HepG2 (cell line): ENCODE data around the gene TRIM25. TPM values are rescaled to one million over a fixed set of nuclear protein-coding genes. Genes with fewer than 3 reads are reported as not detected.

Experiments used
- ATAC-seq: fragments of 200-7000 bp; cut with Tn5 transposase; 3 replicates; pipeline ENCODE4 v1.9.1; 2020; ENCODE audit warnings: mild to moderate bottlenecking, moderate library complexity
- BruUV-seq: library from RNA; stranded (reverse); fragments of 400-500 nt; replicated peaks from 2 replicates; lab custom pipeline; 2021; lab: Mats Ljungman, UMichigan
- CTCF ChIA-PET: fragments of 300-600 bp; formaldehyde crosslinking; extraction: SDS; loops from one replicate; lab custom pipeline; 2021; ENCODE audit warnings: low total read pairs, inconsistent platforms, low intra/inter-chr PET ratio; lab: Yijun Ruan, JAX
- POLR2A ChIA-PET: fragments of 350-600 bp; sonication (Branson Sonifier 250); formaldehyde crosslinking; loops from one replicate; lab custom pipeline; 2020; ENCODE audit warnings: antibody characterized with exemption, inconsistent platforms; lab: Yijun Ruan, JAX
- DNase-seq: peaks from one replicate; pipeline ENCODE4 v3.0.0-alpha.2; 2015; ENCODE audit warnings: low spot score
- FAIRE-seq: peaks from 3 replicates; lab custom pipeline; 2011; peaks lifted over from hg19 to GRCh38; lab: Jason Lieb, UNC
- H2AFZ ChIP-seq: one replicate; pipeline ENCODE4 v1.6.1; 2011; ENCODE audit warnings: low read length, inconsistent platforms
- H3K27ac ChIP-seq: fragments of 300-600 bp; 3 replicates; pipeline ENCODE4 v1.8.0; 2011; ENCODE audit warnings: mixed run types, mild to moderate bottlenecking, mixed read lengths, low read length, inconsistent platforms; ENCODE audit not compliant: insufficient read depth; ENCODE audit errors: extremely low read length
- H3K27me3 ChIP-seq, 2 experiments: fragments of 200-600 bp in 1 of 2; 2 replicates in 1 of 2; 3 replicates in 1 of 2; pipeline versions ENCODE4 v1.6.0 to v1.8.0; 2011; ENCODE audit warnings: low read length in 2 of 2, mild to moderate bottlenecking in 2 of 2, moderate library complexity in 2 of 2, inconsistent platforms in 1 of 2; ENCODE audit not compliant: insufficient read depth in 2 of 2, control insufficient read depth in 1 of 2
- H3K36me3 ChIP-seq, 2 experiments: fragments of 200-600 bp in 1 of 2; replicated peaks in 1 of 2; 2 replicates in 1 of 2; 3 replicates in 1 of 2; pipeline versions ENCODE4 v1.5.1 to v1.8.0; 2011; ENCODE audit warnings: low read length in 2 of 2, inconsistent platforms in 1 of 2; ENCODE audit not compliant: insufficient read depth in 2 of 2, control insufficient read depth in 1 of 2
- H3K4me1 ChIP-seq: 2 replicates; pipeline ENCODE4 v1.5.1; 2012; ENCODE audit warnings: low read length, inconsistent platforms; ENCODE audit not compliant: insufficient read depth
- H3K4me2 ChIP-seq: 2 replicates; pipeline ENCODE4 v1.6.0; 2011; ENCODE audit warnings: low read depth, low read length, inconsistent platforms
- H3K4me3 ChIP-seq, 3 experiments: fragments of 200-600 bp in 1 of 3; sonication (generic), shearing (Covaris generic) in 1 of 3; replicated peaks in 1 of 3; 2 replicates each; pipeline ENCODE4 v1.5.1; 2011 to 2016; ENCODE audit warnings: low read length in 3 of 3, inconsistent platforms in 2 of 3, low read depth in 2 of 3, mild to moderate bottlenecking in 2 of 3, control low read depth in 1 of 3, mixed read lengths in 1 of 3; ENCODE audit not compliant: insufficient read depth in 1 of 3
- H3K79me2 ChIP-seq: one replicate; pipeline ENCODE4 v1.6.1; 2011; ENCODE audit warnings: low read length, inconsistent platforms; ENCODE audit not compliant: insufficient read depth
- H3K9ac ChIP-seq: 2 replicates; pipeline ENCODE4 v1.6.0; 2011; ENCODE audit warnings: mild to moderate bottlenecking, low read depth, low read length, inconsistent platforms; ENCODE audit not compliant: insufficient read depth
- H3K9me3 ChIP-seq: 2 replicates; pipeline ENCODE4 v1.5.1; 2012; ENCODE audit warnings: mild to moderate bottlenecking, low read length
- H4K20me1 ChIP-seq: 2 replicates; pipeline ENCODE4 v1.6.0; 2011; ENCODE audit warnings: inconsistent platforms, mild to moderate bottlenecking, low read length, moderate library complexity; ENCODE audit not compliant: insufficient read depth
- ESRRA ChIP-seq: sonication (generic); formaldehyde crosslinking; IDR thresholded peaks from 2 replicates; pipeline ENCODE4 v1.5.1; 2020; ENCODE audit warnings: mild to moderate bottlenecking, low read depth, missing genetic modification reagents
- FIP1L1 ChIP-seq: fragments of 200-400 bp; formaldehyde crosslinking; IDR thresholded peaks from 2 replicates; pipeline ENCODE4 v1.6.1; 2018; ENCODE audit warnings: low read depth, mild to moderate bottlenecking, low read length, moderate library complexity, borderline replicate concordance; ENCODE audit not compliant: insufficient read depth
- KLF13 ChIP-seq: sonication (generic); formaldehyde crosslinking; IDR thresholded peaks from 2 replicates; pipeline ENCODE4 v1.4.0; 2020; ENCODE audit warnings: mild to moderate bottlenecking, missing genetic modification reagents
- KMT2B ChIP-seq: IDR thresholded peaks from 2 replicates; pipeline ENCODE4 v1.6.1; 2016; ENCODE audit warnings: missing genetic modification reagents, missing compliant biosample characterization
- MATR3 ChIP-seq: sonication (generic); formaldehyde crosslinking; IDR thresholded peaks from 2 replicates; pipeline ENCODE4 v1.4.0; 2020; ENCODE audit warnings: missing genetic modification reagents
- PAX8 ChIP-seq: sonication (generic); formaldehyde crosslinking; IDR thresholded peaks from 2 replicates; pipeline ENCODE4 v1.8.0; 2022; ENCODE audit warnings: mild to moderate bottlenecking, missing genetic modification reagents, borderline replicate concordance
- RERE ChIP-seq: IDR thresholded peaks from 2 replicates; pipeline ENCODE4 v1.6.1; 2016; ENCODE audit warnings: low read depth, missing genetic modification reagents, missing compliant biosample characterization
- SOX5 ChIP-seq: IDR thresholded peaks from 2 replicates; pipeline ENCODE4 v1.6.1; 2016; ENCODE audit warnings: borderline replicate concordance
- TRIM22 ChIP-seq: fragments of 450-650 bp; IDR thresholded peaks from 2 replicates; pipeline ENCODE4 v1.6.1; 2017
- ZBTB46 ChIP-seq: sonication (generic); formaldehyde crosslinking; IDR thresholded peaks from 2 replicates; pipeline ENCODE4 v1.4.0; 2020; ENCODE audit warnings: mild to moderate bottlenecking, missing genetic modification reagents, borderline replicate concordance
- ZNF225 ChIP-seq: sonication (generic); formaldehyde crosslinking; IDR thresholded peaks from 2 replicates; pipeline ENCODE4 v1.4.0; 2020; ENCODE audit warnings: mild to moderate bottlenecking, missing genetic modification reagents
- ZNF605 ChIP-seq: sonication (generic); formaldehyde crosslinking; IDR thresholded peaks from 2 replicates; pipeline ENCODE4 v1.8.0; 2022; ENCODE audit warnings: mild to moderate bottlenecking, missing genetic modification reagents
- ZZZ3 ChIP-seq: sonication (generic); formaldehyde crosslinking; IDR thresholded peaks from 2 replicates; pipeline ENCODE4 v1.4.0; 2020; ENCODE audit warnings: missing genetic modification reagents, mild to moderate bottlenecking, borderline replicate concordance
- WGBS: methylation state at CpG from one replicate; pipeline ENCODE4 v1.1.6; 2017; ENCODE audit warnings: low lambda C conversion rate; 5-methylcytosine and 5-hydroxymethylcytosine counted together
- in situ Hi-C: cut with HindIII; loops from 2 replicates; pipeline ENCODE4 v1.10.0; 2017; ENCODE audit warnings: low pct_unique_long_range_greater_than_20kb; ENCODE audit not compliant: extremely low pct_ligation_motif_present
- intact Hi-C: fragments of 100-400 bp; cut with micrococcal nuclease; formaldehyde crosslinking; loops from one replicate; pipeline ENCODE4 v1.10.0; 2022; ENCODE audit not compliant: unreplicated experiment
- polyA plus RNA-seq, 8 experiments: library from polyadenylated mRNA; depleted of rRNA in 3 of 8; stranded (reverse) in 7 of 8; unstranded in 1 of 8; fragments of >200 nt; fragmentation: Illumina TruSeq in 4 of 8; extraction: Trizol in 4 of 8; gene quantifications; 2 replicates each; pipeline versions ENCODE4 v1.2.1 to v1.2.3, GENCODE V29; 2011 to 2016; ENCODE audit warnings: low read depth in 4 of 8, missing spikeins in 1 of 8, mixed read lengths in 1 of 8; ENCODE audit not compliant: insufficient read depth in 1 of 8
- total RNA-seq, 5 experiments: library from RNA; depleted of rRNA; stranded (reverse); fragments of >200 nt; fragmentation: Illumina TruSeq; extraction: Trizol; gene quantifications; 2 replicates each; pipeline ENCODE4 v1.2.3, GENCODE V29; 2016; ENCODE audit warnings: low read depth in 1 of 5
- TF ChIP-seq, protein P1 (sequence below): IDR thresholded peaks from 2 replicates; pipeline ENCODE4 v1.6.1; 2016; ENCODE audit warnings: missing compliant biosample characterization, missing genetic modification reagents, borderline replicate concordance

Gene TRIM25
- total and polyA plus RNA-seq, 2 of the 13 experiments (the other 11 are each of a cell fraction or from before 2014, with no cell fraction given), result 30.8 to 42.2 TPM

- WGBS, result 5% methylated on average over 7 of the region's 7 CpGs
- Histone ChIP-seq H3K4me2 (peak overlapping the region; percentile 94), H3K9ac (peak overlapping the region; percentile 88), H3K27ac (peak overlapping the region; percentile 85), H3K4me3 (peak overlapping the region; percentile 96 to 98 (median 98)), H3K9me3 (no peaks in the 10 kb centered on the region), H2AFZ (no peak overlapping the region), H3K79me2 (peaks cover 49% of the 10 kb centered on the region), H3K4me1 (peaks cover 52% of the 10 kb centered on the region), H3K27me3 (no peaks in the 10 kb centered on the region; a peak in 1 of 5 replicates), H4K20me1 (peaks cover 19% of the 10 kb centered on the region), H3K36me3 (peaks cover 7 to 13% of the 10 kb centered on the region in 2 experiments)
- ATAC-seq (no peak), DNase-seq (no peak), FAIRE-seq (no peak)
- BruUV-seq, result no TSS peak
- in situ Hi-C loops, result no loop called here
- POLR2A ChIA-PET, result interaction anchor here (0.6 to 2.7 kb wide), 10 partner anchors 12 to 1170 kb away, joined by 3 to 28 read pairs (median 6); partner anchors contain the start of genes COIL and DYNLL2
- intact Hi-C loops, result no loop called here
- CTCF ChIA-PET, result no interaction called here
- TF ChIP-seq RERE, result no peak
- no peak for TF ChIP-seq ZNF225 (CRISPR knock-in tag)
- TF ChIP-seq KLF13 (CRISPR knock-in tag), result no peak
- TF ChIP-seq MATR3 (CRISPR knock-in tag), result no peak
- TF ChIP-seq ZZZ3 (CRISPR knock-in tag), result no peak
- TF ChIP-seq, protein P1, sequence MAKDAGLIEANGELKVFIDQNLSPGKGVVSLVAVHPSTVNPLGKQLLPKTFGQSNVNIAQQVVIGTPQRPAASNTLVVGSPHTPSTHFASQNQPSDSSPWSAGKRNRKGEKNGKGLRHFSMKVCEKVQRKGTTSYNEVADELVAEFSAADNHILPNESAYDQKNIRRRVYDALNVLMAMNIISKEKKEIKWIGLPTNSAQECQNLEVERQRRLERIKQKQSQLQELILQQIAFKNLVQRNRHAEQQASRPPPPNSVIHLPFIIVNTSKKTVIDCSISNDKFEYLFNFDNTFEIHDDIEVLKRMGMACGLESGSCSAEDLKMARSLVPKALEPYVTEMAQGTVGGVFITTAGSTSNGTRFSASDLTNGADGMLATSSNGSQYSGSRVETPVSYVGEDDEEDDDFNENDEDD (CRISPR knock-in tag), result no peak
- no peak for TF ChIP-seq ESRRA (CRISPR knock-in tag)
- no peak for TF ChIP-seq ZNF605
- no peak for TF ChIP-seq KMT2B (CRISPR knock-in tag)
- TF ChIP-seq FIP1L1, result no peak
- no peak for TF ChIP-seq SOX5
- TF ChIP-seq ZBTB46 (CRISPR knock-in tag), result 0 out of 2 replicates have a peak, but pooled peaks have one; percentile 4
- TF ChIP-seq TRIM22, result no peak
- no peak; the same call in 1 of the 2 replicates for TF ChIP-seq PAX8 (CRISPR knock-in tag)
Observed at GRCh38 chr17:56913000-56913311, 893 bp downstream of the TRIM25 start.
